Adrenal gland (tissue), 5 donors: ENCODE results near the gene RALGAPA1.
"Not testable (repeated sequence)": the region's sequence is repeated elsewhere in the genome, so short reads cannot be mapped to it uniquely, and the experiment has no call there.

Source experiments
- CTCF ChIP-seq, 6 experiments: fragments of 450-650 bp in 4 of 6; fragments of 200-600 bp in 2 of 6; sonication (generic) in 1 of 6; IDR thresholded peaks; 1 replicate in 5 of 6; 2 replicates in 1 of 6; pipeline versions ENCODE4 v1.5.1 to v1.8.0; 2016 to 2021; ENCODE audit warnings: antibody characterized with exemption in 6 of 6, mild to moderate bottlenecking in 2 of 6, moderate library complexity in 1 of 6
- POLR2A ChIP-seq, 2 donors: fragments of 450-650 bp; IDR thresholded peaks; one replicate each; pipeline ENCODE4 v1.6.1; 2017; ENCODE audit warnings: antibody characterized with exemption in 2 of 2, mild to moderate bottlenecking in 2 of 2, moderate library complexity in 1 of 2
- donor health status: DM: no; HTN: no; CAD: no.

- not testable (repeated sequence) for TF ChIP-seq CTCF, POLR2A (IDR thresholded peaks at IDR 0.05)
Measured at GRCh38 chr14:35587373-35587772, 221.7 kb downstream of the RALGAPA1 start.
